Ishikawa (cell line): ENCODE results near the gene CGB3.
"Not testable (repeated sequence)": the region's sequence is repeated elsewhere in the genome, so short reads cannot be mapped to it uniquely, and the experiment has no call there.

ENCODE experiments used
- CEBPB ChIP-seq: IDR thresholded peaks from 2 replicates; pipeline ENCODE4 v1.6.1; 2012
- CREB1 ChIP-seq: IDR thresholded peaks from 2 replicates; pipeline ENCODE4 v1.6.1; 2012; ENCODE audit warnings: low read depth
- EGR1 ChIP-seq: IDR thresholded peaks from 2 replicates; pipeline ENCODE4 v1.6.1; 2012
- EP300 ChIP-seq: IDR thresholded peaks from 2 replicates; pipeline ENCODE4 v1.6.1; 2012; ENCODE audit warnings: borderline replicate concordance
- FOXM1 ChIP-seq: IDR thresholded peaks from 2 replicates; pipeline ENCODE4 v1.6.1; 2012; ENCODE audit warnings: low read depth, borderline replicate concordance
- NFIC ChIP-seq: IDR thresholded peaks from 2 replicates; pipeline ENCODE4 v1.6.1; 2012
- RAD21 ChIP-seq: IDR thresholded peaks from 2 replicates; pipeline ENCODE4 v1.6.1; 2012; ENCODE audit warnings: low read depth
- TAF1 ChIP-seq: IDR thresholded peaks from 2 replicates; pipeline ENCODE4 v1.6.1; 2012; ENCODE audit warnings: low read depth, mild to moderate bottlenecking
- TCF12 ChIP-seq: IDR thresholded peaks from 2 replicates; pipeline ENCODE4 v1.6.1; 2012; ENCODE audit warnings: low read depth
- TEAD4 ChIP-seq: IDR thresholded peaks from 2 replicates; pipeline ENCODE4 v1.6.1; 2012
- YY1 ChIP-seq: IDR thresholded peaks from 2 replicates; pipeline ENCODE4 v1.6.1; 2012; ENCODE audit warnings: low read depth
- ZBTB7A ChIP-seq: IDR thresholded peaks from 2 replicates; pipeline ENCODE4 v1.6.1; 2012; ENCODE audit warnings: low read depth
- TF ChIP-seq, protein P1 (sequence below): IDR thresholded peaks from 2 replicates; pipeline ENCODE4 v1.6.1; 2012
- TF ChIP-seq, protein P2 (sequence below): IDR thresholded peaks from 2 replicates; pipeline ENCODE4 v1.6.1; 2012; ENCODE audit warnings: low read depth, mild to moderate bottlenecking
- TF ChIP-seq, protein P3 (sequence below): IDR thresholded peaks from 2 replicates; pipeline ENCODE4 v1.6.1; 2012

CGB3 gene

DNA sequence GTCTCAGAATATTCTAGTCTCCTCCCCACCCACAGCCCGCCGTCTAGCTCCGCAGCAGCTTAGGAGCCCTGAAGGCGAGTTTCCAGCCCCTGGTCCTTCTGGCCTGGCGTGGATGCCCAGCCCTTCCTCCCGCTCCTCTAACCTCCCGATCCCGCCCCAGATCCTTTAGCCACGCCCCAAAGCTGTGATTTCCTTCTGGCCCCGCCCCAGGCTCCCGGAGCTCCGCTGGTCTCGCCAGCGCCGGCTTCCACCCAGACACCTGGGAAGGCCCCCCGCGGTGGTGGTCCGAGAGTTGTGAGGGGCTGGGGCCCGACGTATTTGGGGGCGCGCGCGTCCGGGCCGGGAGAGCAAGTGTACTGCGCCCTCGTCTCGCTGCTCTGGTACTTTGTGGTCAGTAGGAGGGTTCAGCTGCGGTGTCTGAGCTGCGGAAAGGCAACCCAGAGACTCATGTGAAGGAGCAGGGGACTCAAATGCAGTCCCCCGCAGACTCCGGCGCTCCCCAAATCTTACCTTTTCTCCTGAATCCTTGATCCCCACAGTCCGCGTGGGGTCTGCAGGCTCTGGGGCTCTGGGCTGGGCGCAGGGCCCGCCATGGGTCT, 33.6 kb upstream of the CGB3 start, which contains the start of gene CGB7:
CGB7 (minus strand) TSS at position 114 of the 599 bp plus-strand sequence. CDS start 2,374 bp downstream, outside the sequence.
- TF ChIP-seq ZBTB7A (peak; percentile 66; the same call in 1 of the 2 replicates), TEAD4 (no peak)

DNA sequence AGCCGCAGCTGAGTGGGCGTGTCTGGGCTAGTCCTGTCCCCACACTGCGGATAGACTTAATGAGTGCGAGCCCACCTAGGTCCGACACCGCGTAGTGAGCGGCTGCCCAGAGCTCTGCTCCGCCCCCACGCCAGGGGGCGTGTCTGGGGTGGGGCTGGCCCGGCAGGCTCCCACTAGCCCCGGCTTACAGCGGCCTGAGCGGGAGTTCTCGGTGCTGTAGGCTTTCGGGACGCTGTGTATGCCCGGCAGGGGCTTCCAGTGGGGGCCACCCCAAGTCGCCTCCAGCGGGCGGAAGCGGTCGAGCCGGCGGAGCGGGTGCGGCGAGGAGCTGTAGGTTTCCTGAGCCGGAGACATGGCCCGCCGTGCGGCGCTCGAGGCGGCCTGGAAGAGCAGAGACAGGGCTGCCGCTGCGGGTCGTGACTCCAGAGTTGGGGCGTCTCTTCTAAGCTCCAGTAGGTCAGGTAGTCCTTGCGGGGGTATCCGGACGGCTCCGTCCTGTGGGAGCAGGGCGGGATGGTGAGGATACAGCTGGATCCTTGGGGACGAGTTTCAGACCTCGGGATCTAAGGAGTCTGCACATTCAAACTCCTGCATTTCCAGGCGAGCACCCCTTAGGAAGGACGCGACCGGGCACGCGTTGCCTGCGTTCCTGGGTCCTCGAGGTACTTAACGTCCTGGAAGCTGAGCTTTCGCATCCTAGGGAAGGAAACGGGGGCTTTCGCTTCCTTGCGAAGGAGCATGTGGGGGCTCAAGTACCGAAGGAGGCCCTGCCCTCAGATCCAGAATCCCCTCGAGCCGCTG, 32.2 kb upstream of the CGB3 start:
- TF ChIP-seq EGR1, result peak; percentile 59
- no peak for TF ChIP-seq RAD21

DNA sequence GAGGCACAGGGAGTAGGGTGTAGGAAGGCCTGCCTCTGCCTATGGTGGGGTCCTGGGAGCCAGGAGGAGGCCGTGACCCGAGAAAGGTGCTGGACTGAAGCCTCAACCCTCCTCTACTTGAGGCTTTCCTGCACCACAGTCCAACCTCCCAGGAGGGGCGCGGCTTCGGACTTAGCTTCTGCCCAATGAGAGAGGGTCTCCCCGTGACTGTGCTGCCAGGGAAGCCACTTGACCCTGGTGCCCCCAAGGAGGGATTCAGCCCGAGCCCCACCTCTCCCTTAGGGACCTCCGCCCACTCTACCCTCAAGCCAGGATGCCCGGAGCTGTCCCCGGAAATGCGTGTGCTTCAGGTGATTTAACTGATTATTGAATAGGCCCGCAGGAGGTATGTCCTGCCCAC, 24.9 kb upstream of the CGB3 start, which contains the start of gene CGB8:
CGB8 (minus strand) TSS at position 101 of the 400 bp plus-strand sequence. CDS start 372 bp downstream, outside the sequence.
- TF ChIP-seq ZBTB7A, NFIC, EP300: not testable (repeated sequence)

DNA sequence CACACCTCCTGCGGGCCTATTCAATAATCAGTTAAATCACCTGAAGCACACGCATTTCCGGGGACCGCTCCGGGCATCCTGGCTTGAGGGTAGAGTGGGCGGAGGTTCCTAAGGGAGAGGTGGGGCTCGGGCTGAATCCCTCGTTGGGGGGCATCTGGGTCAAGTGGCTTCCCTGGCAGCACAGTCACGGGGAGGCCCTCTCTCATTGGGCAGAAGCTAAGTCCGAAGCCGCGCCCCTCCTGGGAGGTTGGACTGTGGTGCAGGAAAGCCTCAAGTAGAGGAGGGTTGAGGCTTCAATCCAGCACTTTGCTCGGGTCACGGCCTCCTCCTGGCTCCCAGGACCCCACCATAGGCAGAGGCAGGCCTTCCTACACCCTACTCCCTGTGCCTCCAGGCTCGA, 19.4 kb upstream of the CGB3 start, which contains the start of gene CGB5:
CGB5 (plus strand) TSS at position 301 of the 400 bp plus-strand sequence. CDS start 362 bp downstream, outside the sequence.
- TF ChIP-seq, protein P1, sequence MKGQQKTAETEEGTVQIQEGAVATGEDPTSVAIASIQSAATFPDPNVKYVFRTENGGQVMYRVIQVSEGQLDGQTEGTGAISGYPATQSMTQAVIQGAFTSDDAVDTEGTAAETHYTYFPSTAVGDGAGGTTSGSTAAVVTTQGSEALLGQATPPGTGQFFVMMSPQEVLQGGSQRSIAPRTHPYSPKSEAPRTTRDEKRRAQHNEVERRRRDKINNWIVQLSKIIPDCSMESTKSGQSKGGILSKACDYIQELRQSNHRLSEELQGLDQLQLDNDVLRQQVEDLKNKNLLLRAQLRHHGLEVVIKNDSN, result not testable (repeated sequence)
- not testable (repeated sequence) for TF ChIP-seq CEBPB, TEAD4

DNA sequence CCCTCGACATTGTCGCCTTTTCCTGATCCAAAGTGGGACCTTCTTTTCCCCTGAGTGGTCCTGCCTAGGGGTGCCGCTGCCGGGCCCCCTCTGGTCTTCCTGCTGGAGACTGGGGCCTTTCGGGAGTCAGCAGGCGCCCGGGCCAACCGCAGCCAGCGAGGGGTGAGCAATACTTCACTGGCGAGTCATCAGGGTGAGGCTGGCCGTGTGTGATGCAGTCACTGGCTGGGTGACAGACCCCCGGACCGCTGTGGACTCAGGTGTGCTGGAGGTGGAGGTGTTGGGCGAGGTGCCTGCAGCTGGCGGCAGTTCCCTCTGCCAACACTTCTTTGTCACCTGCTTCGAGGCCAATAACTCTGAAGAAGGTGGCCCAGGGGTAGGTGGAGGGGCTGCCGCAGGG, 18.0 kb upstream of the CGB3 start:
- TF ChIP-seq ZBTB7A (peak; percentile 56; the same call in 1 of the 2 replicates), EP300 (peak; percentile 39; the same call in 1 of the 2 replicates), TCF12 (peak; percentile 69), TEAD4 (peak; percentile 16; the same call in 1 of the 2 replicates), YY1 (no peak), EGR1 (no peak), CREB1 (no peak), FOXM1 (no peak), NFIC (0 out of 2 replicates have a peak, but pooled peaks have one; percentile 26), TAF1 (no peak), RAD21 (no peak), CEBPB (no peak)
- TF ChIP-seq, protein P2, sequence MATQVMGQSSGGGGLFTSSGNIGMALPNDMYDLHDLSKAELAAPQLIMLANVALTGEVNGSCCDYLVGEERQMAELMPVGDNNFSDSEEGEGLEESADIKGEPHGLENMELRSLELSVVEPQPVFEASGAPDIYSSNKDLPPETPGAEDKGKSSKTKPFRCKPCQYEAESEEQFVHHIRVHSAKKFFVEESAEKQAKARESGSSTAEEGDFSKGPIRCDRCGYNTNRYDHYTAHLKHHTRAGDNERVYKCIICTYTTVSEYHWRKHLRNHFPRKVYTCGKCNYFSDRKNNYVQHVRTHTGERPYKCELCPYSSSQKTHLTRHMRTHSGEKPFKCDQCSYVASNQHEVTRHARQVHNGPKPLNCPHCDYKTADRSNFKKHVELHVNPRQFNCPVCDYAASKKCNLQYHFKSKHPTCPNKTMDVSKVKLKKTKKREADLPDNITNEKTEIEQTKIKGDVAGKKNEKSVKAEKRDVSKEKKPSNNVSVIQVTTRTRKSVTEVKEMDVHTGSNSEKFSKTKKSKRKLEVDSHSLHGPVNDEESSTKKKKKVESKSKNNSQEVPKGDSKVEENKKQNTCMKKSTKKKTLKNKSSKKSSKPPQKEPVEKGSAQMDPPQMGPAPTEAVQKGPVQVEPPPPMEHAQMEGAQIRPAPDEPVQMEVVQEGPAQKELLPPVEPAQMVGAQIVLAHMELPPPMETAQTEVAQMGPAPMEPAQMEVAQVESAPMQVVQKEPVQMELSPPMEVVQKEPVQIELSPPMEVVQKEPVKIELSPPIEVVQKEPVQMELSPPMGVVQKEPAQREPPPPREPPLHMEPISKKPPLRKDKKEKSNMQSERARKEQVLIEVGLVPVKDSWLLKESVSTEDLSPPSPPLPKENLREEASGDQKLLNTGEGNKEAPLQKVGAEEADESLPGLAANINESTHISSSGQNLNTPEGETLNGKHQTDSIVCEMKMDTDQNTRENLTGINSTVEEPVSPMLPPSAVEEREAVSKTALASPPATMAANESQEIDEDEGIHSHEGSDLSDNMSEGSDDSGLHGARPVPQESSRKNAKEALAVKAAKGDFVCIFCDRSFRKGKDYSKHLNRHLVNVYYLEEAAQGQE, result no peak
- TF ChIP-seq, protein P1, result no peak
- TF ChIP-seq, protein P3, sequence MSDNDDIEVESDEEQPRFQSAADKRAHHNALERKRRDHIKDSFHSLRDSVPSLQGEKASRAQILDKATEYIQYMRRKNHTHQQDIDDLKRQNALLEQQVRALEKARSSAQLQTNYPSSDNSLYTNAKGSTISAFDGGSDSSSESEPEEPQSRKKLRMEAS, result peak; percentile 28; the same call in 1 of the 2 replicates

DNA sequence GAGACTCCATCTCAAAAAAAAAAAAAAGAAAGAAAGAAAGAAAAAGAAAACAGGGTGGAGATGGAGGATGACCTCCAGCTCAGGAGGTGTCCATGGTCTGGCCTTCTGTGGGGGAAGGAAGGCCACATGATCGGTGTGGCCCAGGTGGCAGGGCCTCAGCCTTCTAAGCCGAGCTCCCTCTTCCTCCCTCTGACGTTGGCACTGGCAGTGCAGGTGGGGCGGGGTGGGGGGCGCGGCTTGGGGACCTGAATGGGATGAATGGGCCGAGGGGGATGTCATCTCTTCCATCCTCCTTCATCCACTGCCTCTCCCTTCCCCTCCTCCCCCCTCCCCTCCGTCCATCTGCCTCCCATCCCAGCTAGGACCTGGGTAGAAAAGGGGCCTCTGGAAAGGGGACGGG, 15.6 kb upstream of the CGB3 start:
- TF ChIP-seq, protein P1, result 0 out of 2 replicates have a peak, but pooled peaks have one; percentile 16

DNA sequence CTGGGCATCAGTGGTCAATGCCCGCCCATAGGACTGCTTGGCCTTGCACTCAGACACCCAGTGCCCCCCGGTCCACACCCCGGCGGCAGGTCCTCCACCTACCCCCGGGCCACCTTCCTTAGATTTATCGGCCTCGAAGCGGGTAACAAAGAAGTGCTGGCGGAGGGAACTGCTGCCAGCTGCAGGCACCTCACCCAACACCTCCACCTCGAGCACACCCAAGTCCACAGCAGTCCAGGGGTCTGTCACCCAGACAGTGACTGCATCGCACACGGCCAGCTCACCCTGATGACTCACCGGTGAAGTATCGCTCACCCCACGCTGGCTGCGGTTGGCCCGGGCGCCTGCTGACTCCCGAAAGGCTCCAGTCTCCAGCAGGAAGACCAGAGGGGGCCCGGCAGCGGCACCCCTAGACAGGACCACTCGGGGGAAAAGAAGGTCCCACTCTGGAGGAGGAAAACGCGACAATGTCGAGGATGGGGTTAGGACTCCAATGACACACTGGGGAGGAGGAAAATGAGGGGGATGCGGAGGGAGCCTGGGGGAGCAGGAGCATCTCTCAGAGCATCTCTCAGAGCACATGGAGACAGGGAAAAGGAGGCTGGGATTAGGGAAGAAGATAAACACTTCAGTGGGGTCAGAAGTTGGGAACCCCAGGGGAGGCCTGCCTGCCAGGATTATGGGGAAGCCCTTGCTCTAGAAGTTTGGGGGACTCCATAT, 14.6 kb upstream of the CGB3 start:
- TF ChIP-seq TCF12 (peak; percentile 22; the same call in 1 of the 2 replicates), TEAD4 (0 out of 2 replicates have a peak, but pooled peaks have one; percentile 31), ZBTB7A (peak; percentile 50; the same call in 1 of the 2 replicates), EP300 (peak; percentile 53; the same call in 1 of the 2 replicates)
